ENCODE results near the gene UNC5A.
"Not testable (repeated sequence)": the region's sequence is repeated elsewhere in the genome, so short reads cannot be mapped to it uniquely, and the experiment has no call there.

The UNC5A gene

GRCh38 chr5:176861276-176861675 is 50.9 kb downstream of the UNC5A start:
- H3K4me3 ChIP-seq (ENCODE audit: low read depth, low read length) = no peak overlapping the region

DNA sequence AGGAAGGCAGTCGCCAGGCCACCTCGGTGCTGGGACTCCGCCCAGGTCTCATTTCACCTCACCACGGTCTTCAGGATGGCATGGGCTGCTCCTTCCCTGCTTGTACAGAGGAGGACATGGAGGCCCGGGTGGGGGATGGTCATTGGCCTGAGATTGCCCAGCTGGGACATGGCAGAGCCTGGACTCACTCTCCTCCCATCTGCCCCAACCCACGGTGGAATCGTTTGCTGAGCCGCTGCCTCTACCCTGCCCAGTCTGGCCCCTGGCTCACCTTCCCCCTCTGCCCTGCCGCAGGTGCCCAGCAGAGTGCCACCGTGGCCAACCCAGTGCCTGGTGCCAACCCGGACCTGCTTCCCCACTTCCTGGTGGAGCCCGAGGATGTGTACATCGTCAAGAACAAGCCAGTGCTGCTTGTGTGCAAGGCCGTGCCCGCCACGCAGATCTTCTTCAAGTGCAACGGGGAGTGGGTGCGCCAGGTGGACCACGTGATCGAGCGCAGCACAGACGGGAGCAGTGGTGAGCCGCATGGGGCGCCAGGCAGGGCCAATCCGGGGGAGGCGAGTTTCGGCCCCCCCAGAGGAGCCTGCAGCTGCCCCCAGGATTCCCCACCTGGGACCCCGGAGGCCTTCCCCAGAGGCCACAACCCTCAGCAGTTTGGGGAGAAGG is 52.1 kb downstream of the UNC5A start:
- no peak overlapping the region for H3K4me3 ChIP-seq (ENCODE audit: low read depth, low read length)

DNA sequence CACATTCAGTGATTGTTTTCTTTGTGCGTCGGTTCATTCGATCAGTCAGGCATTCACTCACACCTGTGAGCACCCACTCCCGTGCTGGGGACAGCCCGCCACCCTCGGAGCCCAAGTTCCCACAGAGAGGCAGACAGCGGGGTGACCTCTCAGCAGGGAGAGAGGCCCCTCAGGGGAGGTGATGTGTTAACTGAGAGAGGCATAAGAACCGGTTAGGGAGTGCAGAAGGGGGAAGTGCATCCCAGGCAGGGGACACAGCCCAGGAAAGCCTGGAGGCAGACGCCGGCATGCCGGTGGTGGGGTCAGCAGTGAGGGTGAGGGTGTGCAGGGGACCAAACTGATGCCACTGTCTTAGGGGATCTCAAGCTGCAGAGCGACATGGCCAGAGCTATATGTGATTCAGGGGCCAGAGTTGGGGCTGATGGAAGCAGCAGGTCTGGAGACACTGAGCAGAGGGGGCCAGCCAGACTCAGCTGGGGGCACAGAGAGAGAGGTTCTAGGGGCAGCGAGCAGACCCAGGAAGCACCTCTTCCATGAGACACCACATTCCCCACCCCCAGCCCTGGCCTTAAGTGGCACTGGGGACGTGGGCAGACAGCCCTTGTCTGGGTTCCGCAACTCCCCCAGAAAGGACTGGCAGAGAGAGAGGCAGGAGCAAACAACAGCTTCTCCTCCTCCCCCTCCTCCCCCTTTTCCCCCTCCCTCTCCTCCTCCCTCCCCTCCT is 52.8 kb downstream of the UNC5A start:
- H3K4me3 ChIP-seq (ENCODE audit: low read depth, low read length) = no peak overlapping the region

GRCh38 chr5:176863765-176864098 is 53.4 kb downstream of the UNC5A start:
- H3K4me3 ChIP-seq (ENCODE audit: low read depth, low read length) = no peak overlapping the region

DNA sequence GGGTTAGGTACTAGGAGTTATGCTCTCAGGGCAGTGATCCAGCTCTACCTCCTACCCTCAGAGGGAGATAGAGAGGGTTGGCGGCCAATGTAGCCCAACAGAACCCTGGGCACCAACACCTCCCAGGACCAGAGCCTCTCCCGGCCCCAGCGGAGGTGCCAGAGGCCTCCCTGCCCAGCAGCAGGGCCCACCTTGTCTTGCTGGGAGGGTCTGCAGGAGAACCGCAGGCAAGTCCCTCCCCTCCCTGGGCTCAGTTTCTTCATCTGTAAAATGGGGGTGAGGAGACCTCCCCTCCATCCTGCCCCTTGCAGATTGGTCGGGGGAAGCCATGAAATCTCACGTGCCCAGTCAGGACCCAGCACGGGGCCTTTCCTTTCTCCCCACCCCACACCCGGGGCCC is 54.4 kb downstream of the UNC5A start:
- H3K4me3 ChIP-seq (ENCODE audit: low read depth, low read length) = no peak overlapping the region

GRCh38 chr5:176865964-176866363 is 55.6 kb downstream of the UNC5A start:
- no peak overlapping the region for H3K4me3 ChIP-seq (ENCODE audit: low read depth, low read length)

GRCh38 chr5:176866707-176867310 is 56.5 kb downstream of the UNC5A start:
- no peak overlapping the region for H3K4me3 ChIP-seq (ENCODE audit: low read depth, low read length)

- no peak overlapping the region for H3K4me3 ChIP-seq (ENCODE audit: low read depth, low read length)
These were observed 57.8 kb downstream of the UNC5A start for GRCh38 chr5:176868126-176868525.

DNA sequence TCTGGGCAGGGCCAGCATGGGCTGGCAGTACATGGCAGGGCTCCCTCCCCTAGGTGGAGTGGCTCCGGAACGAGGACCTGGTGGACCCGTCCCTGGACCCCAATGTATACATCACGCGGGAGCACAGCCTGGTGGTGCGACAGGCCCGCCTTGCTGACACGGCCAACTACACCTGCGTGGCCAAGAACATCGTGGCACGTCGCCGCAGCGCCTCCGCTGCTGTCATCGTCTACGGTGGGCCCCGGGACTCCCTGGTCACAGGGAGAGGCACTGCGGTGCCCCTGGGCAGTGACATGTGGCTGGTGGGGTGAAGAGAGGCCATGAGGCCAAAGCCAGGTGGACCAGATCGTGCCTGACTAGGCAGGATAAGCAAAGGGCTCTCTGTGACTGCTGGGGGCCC is 58.4 kb downstream of the UNC5A start:
- H3K4me3 ChIP-seq (ENCODE audit: low read depth, low read length) = no peak overlapping the region

GRCh38 chr5:176869501-176870109 is 59.2 kb downstream of the UNC5A start:
- no peak overlapping the region for H3K4me3 ChIP-seq (ENCODE audit: low read depth, low read length)

DNA sequence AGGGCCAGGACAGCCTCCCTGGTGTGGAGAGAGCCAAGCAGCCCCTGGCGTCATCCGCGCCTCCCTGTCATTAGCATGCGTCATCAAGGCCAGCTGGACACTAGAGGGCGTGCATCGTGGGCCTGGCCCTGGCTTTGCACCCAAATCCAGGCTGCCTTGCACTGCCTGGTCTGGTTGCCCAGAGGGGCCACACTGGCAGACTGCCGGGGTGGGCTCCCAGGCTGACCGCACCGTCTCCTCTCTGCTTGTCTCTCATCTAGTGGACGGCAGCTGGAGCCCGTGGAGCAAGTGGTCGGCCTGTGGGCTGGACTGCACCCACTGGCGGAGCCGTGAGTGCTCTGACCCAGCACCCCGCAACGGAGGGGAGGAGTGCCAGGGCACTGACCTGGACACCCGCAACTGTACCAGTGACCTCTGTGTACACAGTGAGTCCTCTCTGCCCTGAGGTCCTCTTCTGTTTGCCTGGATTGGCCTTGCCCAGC is 59.8 kb downstream of the UNC5A start:
- no peak overlapping the region for H3K4me3 ChIP-seq (ENCODE audit: low read depth, low read length)

DNA sequence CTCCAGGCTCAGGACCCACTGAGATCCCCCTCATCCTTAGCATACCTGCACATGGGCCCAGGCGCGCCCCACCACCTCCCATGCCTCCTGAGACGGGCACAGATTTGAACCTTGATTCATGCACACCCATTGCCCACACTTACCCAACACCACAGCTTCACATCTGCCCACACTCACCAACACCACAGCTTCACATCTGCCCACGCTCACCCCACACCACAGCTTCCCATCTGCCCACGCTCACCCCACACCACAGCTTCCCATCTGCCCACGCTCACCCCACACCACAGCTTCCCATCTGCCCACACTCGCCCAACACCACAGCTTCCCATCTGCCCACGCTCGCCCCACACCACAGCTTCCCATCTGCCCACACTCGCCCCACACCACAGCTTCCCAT is 60.3 kb downstream of the UNC5A start:
- not testable (repeated sequence) for H3K4me3 ChIP-seq (ENCODE audit: low read depth, low read length)

- H3K4me3 ChIP-seq (ENCODE audit: low read depth, low read length) = not testable (repeated sequence)
These were observed 62.2 kb downstream of the UNC5A start for GRCh38 chr5:176872586-176872985.

DNA sequence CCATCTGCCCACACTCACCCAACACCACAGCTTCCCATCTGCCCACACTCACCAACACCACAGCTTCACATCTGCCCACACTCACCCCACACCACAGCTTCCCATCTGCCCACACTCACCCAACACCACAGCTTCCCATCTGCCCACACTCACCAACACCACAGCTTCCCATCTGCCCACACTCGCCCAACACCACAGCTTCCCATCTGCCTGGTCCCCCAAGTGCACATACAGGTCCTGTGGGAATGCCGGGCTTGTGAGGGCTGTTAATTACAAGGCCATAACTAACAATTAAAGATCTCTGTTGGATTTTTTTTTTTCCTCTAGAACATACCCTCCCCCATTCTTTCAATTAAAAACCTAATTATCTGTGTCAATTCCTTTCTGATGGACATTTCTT is 62.7 kb downstream of the UNC5A start:
- not testable (repeated sequence) for H3K4me3 ChIP-seq (ENCODE audit: low read depth, low read length)

DNA sequence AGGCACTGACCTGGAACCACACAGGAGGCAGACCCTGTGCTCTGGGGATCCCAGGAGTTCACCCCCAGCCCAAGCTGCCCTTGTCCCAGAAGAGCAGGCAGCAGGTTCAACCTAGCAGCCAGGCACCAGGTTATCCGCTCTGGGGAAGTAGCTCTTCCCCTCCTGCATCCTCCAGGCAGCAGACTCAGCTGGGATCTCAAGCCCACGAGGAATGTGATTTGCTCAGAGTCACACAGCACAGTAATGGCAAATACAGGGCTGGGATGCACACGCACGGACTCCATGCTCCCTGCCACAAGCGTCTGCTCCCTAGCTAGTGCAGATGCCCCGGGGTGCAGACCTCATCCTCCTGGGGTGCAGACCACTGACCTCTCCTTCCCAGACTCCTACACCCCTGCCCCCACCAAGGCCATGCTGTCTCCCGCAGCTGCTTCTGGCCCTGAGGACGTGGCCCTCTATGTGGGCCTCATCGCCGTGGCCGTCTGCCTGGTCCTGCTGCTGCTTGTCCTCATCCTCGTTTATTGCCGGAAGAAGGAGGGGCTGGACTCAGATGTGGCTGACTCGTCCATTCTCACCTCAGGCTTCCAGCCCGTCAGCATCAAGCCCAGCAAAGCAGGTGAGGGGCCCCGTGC is 63.3 kb downstream of the UNC5A start:
- no peak overlapping the region for H3K4me3 ChIP-seq (ENCODE audit: low read depth, low read length)

DNA sequence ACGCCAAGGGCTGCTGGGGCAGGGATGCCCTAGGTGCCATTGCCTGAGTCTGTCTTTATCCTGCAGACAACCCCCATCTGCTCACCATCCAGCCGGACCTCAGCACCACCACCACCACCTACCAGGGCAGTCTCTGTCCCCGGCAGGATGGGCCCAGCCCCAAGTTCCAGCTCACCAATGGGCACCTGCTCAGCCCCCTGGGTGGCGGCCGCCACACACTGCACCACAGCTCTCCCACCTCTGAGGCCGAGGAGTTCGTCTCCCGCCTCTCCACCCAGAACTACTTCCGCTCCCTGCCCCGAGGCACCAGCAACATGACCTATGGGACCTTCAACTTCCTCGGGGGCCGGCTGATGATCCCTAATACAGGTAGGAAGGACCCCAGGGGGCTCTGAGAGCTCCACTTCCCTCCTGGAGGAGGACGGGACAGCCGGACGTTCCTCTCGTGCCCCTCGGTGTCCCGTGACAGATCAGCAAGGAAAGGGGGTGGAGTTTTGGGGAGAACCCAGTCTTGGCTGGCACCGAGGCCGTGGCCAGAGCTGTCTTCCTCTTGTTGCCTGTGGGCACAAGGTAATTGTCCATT is 63.9 kb downstream of the UNC5A start:
- no peak overlapping the region for H3K4me3 ChIP-seq (ENCODE audit: low read depth, low read length)

- no peak overlapping the region for H3K4me3 ChIP-seq (ENCODE audit: low read depth, low read length)
These were observed 64.7 kb downstream of the UNC5A start for GRCh38 chr5:176875014-176875550.

GRCh38 chr5:176875783-176876505 is 65.6 kb downstream of the UNC5A start:
- no peak overlapping the region for H3K4me3 ChIP-seq (ENCODE audit: low read depth, low read length)

DNA sequence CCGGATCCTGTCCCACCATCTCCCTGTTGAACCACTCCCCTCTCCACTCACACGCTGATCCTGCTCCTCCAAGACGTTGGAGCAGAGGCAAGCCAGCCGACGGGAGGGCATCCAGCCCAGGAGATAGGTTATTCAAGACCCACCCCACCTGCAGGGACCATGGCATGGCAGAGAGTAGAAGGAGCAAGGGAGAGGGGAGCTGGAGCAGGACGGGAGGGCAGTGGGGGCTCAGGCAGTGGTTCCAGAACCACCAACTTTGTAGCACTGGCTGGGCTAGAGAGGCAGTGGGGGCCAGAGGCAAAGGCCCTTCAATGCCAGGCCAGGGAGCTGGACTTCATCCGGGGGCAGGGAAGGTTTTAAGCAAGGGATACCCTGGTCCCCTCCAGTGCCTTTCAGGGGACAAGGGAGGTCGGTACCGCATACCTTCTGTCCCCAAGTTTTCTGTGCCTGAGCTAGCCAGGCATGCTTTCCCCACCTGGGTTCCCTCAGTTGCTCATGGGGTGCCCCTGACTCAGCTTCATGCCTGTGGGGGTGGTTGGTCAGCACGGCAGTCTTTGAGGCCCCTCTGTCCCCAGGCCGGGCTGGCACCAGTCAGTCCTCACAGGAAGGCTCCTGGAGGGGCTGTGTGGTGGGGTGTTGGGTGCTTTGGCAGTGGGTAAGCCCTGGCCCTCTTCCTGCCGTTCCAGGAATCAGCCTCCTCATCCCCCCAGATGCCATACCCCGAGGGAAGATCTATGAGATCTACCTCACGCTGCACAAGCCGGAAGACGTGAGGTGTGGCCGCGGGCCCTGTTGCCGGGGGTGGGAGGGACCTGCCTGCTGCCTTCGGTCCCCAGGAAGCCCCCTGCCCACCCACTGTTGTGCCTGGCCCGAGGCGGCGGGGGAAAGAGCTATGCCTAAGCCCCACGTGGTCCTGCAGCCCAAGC is 66.4 kb downstream of the UNC5A start:
- H3K4me3 ChIP-seq (ENCODE audit: low read depth, low read length) = no peak overlapping the region

Measured in iPS-11a (cell line).